Measurements from ENCODE around the gene DYSF.

GRCh38 chr2:71548646-71549425, 95.5 kb downstream of the DYSF start:
- TF ChIP-seq CTCF (optimal IDR thresholded peaks at IDR 0.05 in 1 of 3, IDR thresholded peaks at IDR 0.05 in 1 of 3, conservative IDR thresholded peaks at IDR 0.05 in 1 of 3; ENCODE audit: extremely low read depth in 1 of 3, insufficient read depth in 2 of 3, low read length in 3 of 3) = peak; percentile 83 to 95 (median 89)
- no peak for TF ChIP-seq EZH2 (IDR thresholded peaks at IDR 0.05; ENCODE audit: low read length)

All from keratinocyte (primary cell).